Measurements from ENCODE around the gene SMG1. TPM values are rescaled to one million over a fixed set of nuclear protein-coding genes. Genes with fewer than 3 reads are reported as not detected.
"Not testable (repeated sequence)": the region's sequence is repeated elsewhere in the genome, so short reads cannot be mapped to it uniquely, and the experiment has no call there.

The SMG1 gene
- total RNA-seq, 1 experiment from 2014 or later = 96.4 TPM

GRCh38 chr16:18772171-18772570, 154.0 kb downstream of the SMG1 start:
- not testable (repeated sequence) for H3K9me3 Mint-ChIP-seq; H2AFZ ChIP-seq (ENCODE audit: low read length); H3K27me3 Mint-ChIP-seq (ENCODE audit: low read depth); H3K4me1 Mint-ChIP-seq; H3K36me3 Mint-ChIP-seq (ENCODE audit: insufficient read depth in 1 of 3, low read depth in 3 of 3); DNase-seq; H3K27ac ChIP-seq (ENCODE audit: insufficient read length, low read depth, low read length); H4K20me1 ChIP-seq (ENCODE audit: control insufficient read depth, insufficient read depth, insufficient read length); H3K4me1 ChIP-seq (ENCODE audit: insufficient read depth, low read length); H3K79me2 ChIP-seq (ENCODE audit: insufficient read depth, low read length); H3K56ac ChIP-seq (ENCODE audit: insufficient read length, low read depth, low read length); H3K14ac ChIP-seq (ENCODE audit: insufficient read depth, low read length); H4K8ac ChIP-seq (replicated peaks; ENCODE audit: insufficient read length, low read depth, low read length); H3K9me3 ChIP-seq (ENCODE audit: control insufficient read depth, low read depth, low read length); H3K27ac Mint-ChIP-seq; H3K23me2 ChIP-seq (ENCODE audit: insufficient read length, low read depth, low read length, poor library complexity, severe bottlenecking); H2BK20ac ChIP-seq (ENCODE audit: low read depth, low read length, poor library complexity, severe bottlenecking); H4K91ac ChIP-seq (ENCODE audit: insufficient read length, low read depth, low read length); H4K5ac ChIP-seq (ENCODE audit: insufficient read length, low read depth, low read length); H2AK5ac ChIP-seq (ENCODE audit: insufficient read length, low read length); H3K23ac ChIP-seq (ENCODE audit: insufficient read length, low read depth, low read length); H3K27me3 ChIP-seq (ENCODE audit: insufficient read depth, low read length); H3K9ac ChIP-seq (ENCODE audit: extremely low read depth, insufficient read length, low read length); H3K4ac ChIP-seq (ENCODE audit: low read depth, low read length); H2BK120ac ChIP-seq (ENCODE audit: low read depth, low read length, poor library complexity, severe bottlenecking); H2BK15ac ChIP-seq (ENCODE audit: low read depth, low read length); H3K18ac ChIP-seq (ENCODE audit: insufficient read length, low read depth, low read length); H3T11ph ChIP-seq (ENCODE audit: low read length); H2BK5ac ChIP-seq (ENCODE audit: insufficient read length, low read length); H2BK12ac ChIP-seq (ENCODE audit: insufficient read length, low read depth, low read length); H3K4me2 ChIP-seq (ENCODE audit: insufficient read depth, insufficient read length, low read length); H3K79me1 ChIP-seq (ENCODE audit: insufficient read depth, low read depth, low read length, poor library complexity, severe bottlenecking)
- H3K4me3 Mint-ChIP-seq = peak overlapping the region in 1 of 2 experiments; percentile 17; a peak in 1 of 5 replicates
- no CpG with 5 or more reads among the region's 7 CpGs for WGBS (ENCODE audit: extremely low coverage, insufficient read length, low lambda C conversion rate)

GRCh38 chr16:18770336-18770962, 155.8 kb downstream of the SMG1 start:
- H3K9me3 ChIP-seq (ENCODE audit: control insufficient read depth, low read depth, low read length); H2BK5ac ChIP-seq (ENCODE audit: insufficient read length, low read length); H3K23ac ChIP-seq (ENCODE audit: insufficient read length, low read depth, low read length); H3K4me1 ChIP-seq (ENCODE audit: insufficient read depth, low read length); H3K27ac ChIP-seq (ENCODE audit: insufficient read length, low read depth, low read length); H2BK120ac ChIP-seq (ENCODE audit: low read depth, low read length, poor library complexity, severe bottlenecking); H3K36me3 Mint-ChIP-seq (ENCODE audit: insufficient read depth in 1 of 3, low read depth in 3 of 3); DNase-seq; H3K56ac ChIP-seq (ENCODE audit: insufficient read length, low read depth, low read length); H3K14ac ChIP-seq (ENCODE audit: insufficient read depth, low read length); H3K27me3 ChIP-seq (ENCODE audit: insufficient read depth, low read length); H4K8ac ChIP-seq (replicated peaks; ENCODE audit: insufficient read length, low read depth, low read length); H3K4me1 Mint-ChIP-seq; H3K23me2 ChIP-seq (ENCODE audit: insufficient read length, low read depth, low read length, poor library complexity, severe bottlenecking); H3K9ac ChIP-seq (ENCODE audit: extremely low read depth, insufficient read length, low read length); H3K9me3 Mint-ChIP-seq; H2BK20ac ChIP-seq (ENCODE audit: low read depth, low read length, poor library complexity, severe bottlenecking); H3K27ac Mint-ChIP-seq; H3K4me3 Mint-ChIP-seq; H2AFZ ChIP-seq (ENCODE audit: low read length); H3K4ac ChIP-seq (ENCODE audit: low read depth, low read length); H2BK15ac ChIP-seq (ENCODE audit: low read depth, low read length); H2BK12ac ChIP-seq (ENCODE audit: insufficient read length, low read depth, low read length); H3K27me3 Mint-ChIP-seq (ENCODE audit: low read depth); H3K79me2 ChIP-seq (ENCODE audit: insufficient read depth, low read length); H4K20me1 ChIP-seq (ENCODE audit: control insufficient read depth, insufficient read depth, insufficient read length); H3K4me2 ChIP-seq (ENCODE audit: insufficient read depth, insufficient read length, low read length); H4K91ac ChIP-seq (ENCODE audit: insufficient read length, low read depth, low read length); H3K18ac ChIP-seq (ENCODE audit: insufficient read length, low read depth, low read length); H4K5ac ChIP-seq (ENCODE audit: insufficient read length, low read depth, low read length); H3T11ph ChIP-seq (ENCODE audit: low read length); H2AK5ac ChIP-seq (ENCODE audit: insufficient read length, low read length); H3K79me1 ChIP-seq (ENCODE audit: insufficient read depth, low read depth, low read length, poor library complexity, severe bottlenecking): not testable (repeated sequence)
- no CpG with 5 or more reads among the region's 11 CpGs for WGBS (ENCODE audit: extremely low coverage, insufficient read length, low lambda C conversion rate)
